NB4 (cell line): ENCODE data around the gene CBFA2T3.

Source experiments
- DNase-seq: peaks from one replicate; pipeline ENCODE4 v3.0.0; 2010; ENCODE audit warnings: low read depth
- H3K4me3 ChIP-seq: one replicate; pipeline ENCODE4 v1.5.1; 2011; ENCODE audit warnings: mild to moderate bottlenecking, low read depth, low read length, moderate library complexity
- CTCF ChIP-seq: IDR thresholded peaks from one replicate; pipeline ENCODE4 v1.5.1; 2012; ENCODE audit warnings: low read depth, low read length
- MAX ChIP-seq: IDR thresholded peaks from 2 replicates; pipeline ENCODE4 v1.6.1; 2011; ENCODE audit warnings: low read depth, low read length
- MYC ChIP-seq: IDR thresholded peaks from 2 replicates; pipeline ENCODE4 v1.6.1; 2011; ENCODE audit warnings: low read depth, low read length
- POLR2A ChIP-seq: IDR thresholded peaks from 2 replicates; pipeline ENCODE4 v1.6.1; 2011; ENCODE audit warnings: mild to moderate bottlenecking; ENCODE audit not compliant: insufficient read length; ENCODE audit errors: extremely low read depth

CBFA2T3 gene

GRCh38 chr16:88945473-88945872 lies 31.5 kb downstream of the CBFA2T3 start:
- no peak overlapping the region for H3K4me3 ChIP-seq
- DNase-seq = no peak
- TF ChIP-seq CTCF (no peak), POLR2A (no peak), MAX (no peak), MYC (no peak)

- TF ChIP-seq MAX (no peak), CTCF (no peak), POLR2A (no peak), MYC (no peak)
Measured at GRCh38 chr16:88943741-88944140, 33.3 kb downstream of the CBFA2T3 start.

GRCh38 chr16:88943131-88943664 lies 33.8 kb downstream of the CBFA2T3 start:
- no peak overlapping the region for H3K4me3 ChIP-seq
- no peak for DNase-seq
- TF ChIP-seq CTCF (no peak), MAX (no peak), POLR2A (no peak), MYC (no peak)

More at GRCh38 chr16:88943741-88944140, 33.3 kb downstream of the CBFA2T3 start:
- no peak overlapping the region for H3K4me3 ChIP-seq
- no peak for DNase-seq

DNA sequence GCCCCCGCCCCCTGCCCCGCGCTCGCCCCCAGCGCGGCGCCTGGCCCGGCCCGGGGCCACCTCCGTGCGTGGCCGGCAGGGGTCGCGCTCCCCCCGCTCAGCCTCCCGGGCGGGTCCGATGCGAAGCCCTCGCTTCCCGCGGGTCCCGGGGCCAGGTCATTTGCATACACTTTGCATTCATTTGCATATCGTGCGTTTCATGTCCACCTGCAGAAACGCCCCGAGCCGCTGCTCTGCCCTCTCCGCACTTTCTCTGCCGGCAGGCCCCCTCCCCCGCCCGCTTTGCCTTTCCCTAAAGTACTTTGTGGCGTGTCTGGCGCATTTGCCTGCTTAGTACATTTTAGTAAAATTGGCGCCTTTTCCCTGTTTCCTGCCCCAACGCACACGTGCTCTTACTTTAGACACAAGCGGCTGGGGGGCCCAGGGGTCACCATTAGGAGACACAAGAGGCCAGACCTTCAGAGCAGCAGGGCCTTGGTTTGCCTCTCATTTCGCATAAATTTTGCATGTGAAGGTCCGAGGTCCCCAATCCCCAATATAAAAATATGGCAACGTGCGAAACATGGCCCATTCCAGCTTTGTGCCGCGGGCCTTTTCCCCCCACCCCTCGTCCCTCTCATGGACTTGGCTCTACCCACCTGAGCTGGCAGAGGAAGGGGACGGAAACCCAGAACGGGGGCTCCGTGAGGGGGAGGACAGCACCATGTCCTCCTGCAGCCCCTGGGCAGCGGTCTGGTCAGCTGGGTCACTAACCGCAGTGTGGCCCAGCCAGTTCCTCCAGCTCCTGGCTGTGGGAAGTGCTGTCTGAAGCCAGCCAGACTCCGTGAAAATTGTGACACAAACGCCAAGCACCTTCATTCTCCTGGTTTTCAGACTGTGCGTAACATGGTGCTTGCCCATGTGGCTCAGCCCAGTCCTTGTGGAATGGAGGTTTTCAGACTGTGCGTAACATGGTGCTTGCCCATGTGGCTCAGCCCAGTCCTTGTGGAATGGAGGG lies 34.8 kb downstream of the CBFA2T3 start:
- DNase-seq = peak; percentile 88
- no peak overlapping the region for H3K4me3 ChIP-seq
- peak; percentile 44 for TF ChIP-seq MYC
- peak; percentile 48 for TF ChIP-seq CTCF
- no peak for TF ChIP-seq POLR2A
- TF ChIP-seq MAX = peak; percentile 77

DNA sequence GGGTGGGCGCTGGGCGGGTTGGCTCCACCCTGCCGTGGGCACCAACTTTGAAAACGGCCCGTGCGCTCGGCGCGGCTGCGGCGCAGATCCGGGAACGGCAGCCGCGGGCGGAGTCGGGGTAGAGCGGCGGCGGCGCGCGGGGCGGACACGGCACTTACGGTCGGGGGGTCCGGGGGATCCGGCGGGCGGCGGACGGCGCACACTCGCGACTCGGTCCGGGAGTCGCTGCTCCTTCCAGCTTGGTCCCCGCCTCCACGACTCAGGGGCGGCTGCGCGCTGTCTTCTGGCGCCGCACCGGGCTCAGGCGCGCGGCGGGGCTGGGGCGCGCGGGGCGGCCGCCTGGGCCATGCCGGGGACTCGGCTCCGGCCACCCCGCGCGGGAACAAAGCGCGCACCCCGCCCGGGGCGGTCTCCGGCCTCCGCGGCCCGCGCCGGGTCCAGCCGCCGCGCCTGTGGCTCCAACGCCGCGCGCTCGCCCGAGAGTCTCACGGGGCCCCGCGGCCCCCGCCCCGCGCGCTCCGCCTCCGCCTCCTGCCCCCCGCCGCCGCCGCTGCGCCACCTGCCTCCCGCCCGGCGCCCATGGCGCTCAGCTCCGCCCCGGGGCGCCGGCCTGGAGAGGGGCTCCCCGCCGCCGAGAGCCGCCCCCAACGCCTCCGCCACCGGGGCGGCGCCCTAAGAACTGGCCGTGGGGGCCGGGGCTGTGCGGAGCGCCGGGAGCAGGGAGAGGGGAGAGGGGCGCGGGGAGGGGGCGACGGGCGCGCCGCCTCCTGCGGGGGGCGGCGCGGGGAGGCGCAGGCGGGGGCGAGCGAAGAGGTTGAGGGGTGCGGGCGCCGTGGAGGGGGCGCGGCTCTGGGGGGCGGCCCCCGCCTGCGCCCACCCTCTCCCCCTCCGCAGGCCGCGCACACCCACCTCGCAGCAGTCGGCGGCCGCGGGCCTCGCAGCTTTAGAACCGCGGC lies 35.9 kb downstream of the CBFA2T3 start:
- TF ChIP-seq CTCF = no peak
- TF ChIP-seq MAX = no peak
- TF ChIP-seq POLR2A = no peak
- no peak for TF ChIP-seq MYC
- peak; percentile 81 for DNase-seq
- H3K4me3 ChIP-seq = peak overlapping the region; percentile 60
